Stimulated activated memory B cell treated with anti-CD40 and anti-IgM and Interleukin-4, amounts not matched to agents 10 μg/mL and 1 μg/mL and 100 μg/mL, for 72 hours (primary cell): ENCODE data around the gene UBASH3A.

Experiments used
- ATAC-seq: fragments of 150-1000 bp; cut with Tn5 transposase; 2 replicates; pipeline ENCODE4 v1.10.0; 2021
- H3K27ac Mint-ChIP-seq: one replicate; pipeline ENCODE4 v1.8.0; 2022; ENCODE audit warnings: mild to moderate bottlenecking, mixed read lengths
- H3K27me3 Mint-ChIP-seq: one replicate; pipeline ENCODE4 v1.8.0; 2022; ENCODE audit warnings: mixed read lengths
- H3K36me3 Mint-ChIP-seq: one replicate; pipeline ENCODE4 v1.8.0; 2022; ENCODE audit warnings: mixed read lengths
- H3K4me1 Mint-ChIP-seq: one replicate; pipeline ENCODE4 v1.8.0; 2022; ENCODE audit warnings: mixed read lengths
- H3K4me3 Mint-ChIP-seq: one replicate; pipeline ENCODE4 v1.8.0; 2022; ENCODE audit warnings: mild to moderate bottlenecking, moderate library complexity, mixed read lengths
- H3K9me3 Mint-ChIP-seq: one replicate; pipeline ENCODE4 v1.8.0; 2022; ENCODE audit warnings: mixed read lengths

Gene UBASH3A, protein sequence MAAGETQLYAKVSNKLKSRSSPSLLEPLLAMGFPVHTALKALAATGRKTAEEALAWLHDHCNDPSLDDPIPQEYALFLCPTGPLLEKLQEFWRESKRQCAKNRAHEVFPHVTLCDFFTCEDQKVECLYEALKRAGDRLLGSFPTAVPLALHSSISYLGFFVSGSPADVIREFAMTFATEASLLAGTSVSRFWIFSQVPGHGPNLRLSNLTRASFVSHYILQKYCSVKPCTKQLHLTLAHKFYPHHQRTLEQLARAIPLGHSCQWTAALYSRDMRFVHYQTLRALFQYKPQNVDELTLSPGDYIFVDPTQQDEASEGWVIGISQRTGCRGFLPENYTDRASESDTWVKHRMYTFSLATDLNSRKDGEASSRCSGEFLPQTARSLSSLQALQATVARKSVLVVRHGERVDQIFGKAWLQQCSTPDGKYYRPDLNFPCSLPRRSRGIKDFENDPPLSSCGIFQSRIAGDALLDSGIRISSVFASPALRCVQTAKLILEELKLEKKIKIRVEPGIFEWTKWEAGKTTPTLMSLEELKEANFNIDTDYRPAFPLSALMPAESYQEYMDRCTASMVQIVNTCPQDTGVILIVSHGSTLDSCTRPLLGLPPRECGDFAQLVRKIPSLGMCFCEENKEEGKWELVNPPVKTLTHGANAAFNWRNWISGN

GRCh38 chr21:42403611-42404231, at the start of gene UBASH3A:
UBASH3A (plus strand) TSS chr21:42403902; CDS start chr21:42403946, 44 bp downstream.
- H3K9me3 Mint-ChIP-seq: peaks cover 9% of the 10 kb centered on the region
- no peak within 1 kb of the TSS for H3K27ac Mint-ChIP-seq
- H3K4me3 Mint-ChIP-seq: no peak within 1 kb of the TSS
- peaks cover 19% of the 10 kb centered on the region for H3K4me1 Mint-ChIP-seq
- H3K36me3 Mint-ChIP-seq: no peaks in the 10 kb centered on the region
- H3K27me3 Mint-ChIP-seq: peaks cover 9% of the 10 kb centered on the region
- no peak for ATAC-seq

- Mint-ChIP-seq H3K27me3 (peaks cover 70% of the 10 kb centered on the region), H3K4me1 (no peaks in the 10 kb centered on the region), H3K27ac (no peak overlapping the region), H3K9me3 (peaks cover 15% of the 10 kb centered on the region), H3K36me3 (no peaks in the 10 kb centered on the region), H3K4me3 (no peak overlapping the region)
- no peak for ATAC-seq
Observed at GRCh38 chr21:42356046-42356445, 47.7 kb upstream of the UBASH3A start.

GRCh38 chr21:42356650-42357049, 47.1 kb upstream of the UBASH3A start:
- H3K27me3 Mint-ChIP-seq: peaks cover 70% of the 10 kb centered on the region
- no peak overlapping the region for H3K27ac Mint-ChIP-seq
- no peaks in the 10 kb centered on the region for H3K36me3 Mint-ChIP-seq
- H3K4me1 Mint-ChIP-seq: no peaks in the 10 kb centered on the region
- peaks cover 15% of the 10 kb centered on the region for H3K9me3 Mint-ChIP-seq
- no peak for ATAC-seq
- no peak overlapping the region for H3K4me3 Mint-ChIP-seq

DNA sequence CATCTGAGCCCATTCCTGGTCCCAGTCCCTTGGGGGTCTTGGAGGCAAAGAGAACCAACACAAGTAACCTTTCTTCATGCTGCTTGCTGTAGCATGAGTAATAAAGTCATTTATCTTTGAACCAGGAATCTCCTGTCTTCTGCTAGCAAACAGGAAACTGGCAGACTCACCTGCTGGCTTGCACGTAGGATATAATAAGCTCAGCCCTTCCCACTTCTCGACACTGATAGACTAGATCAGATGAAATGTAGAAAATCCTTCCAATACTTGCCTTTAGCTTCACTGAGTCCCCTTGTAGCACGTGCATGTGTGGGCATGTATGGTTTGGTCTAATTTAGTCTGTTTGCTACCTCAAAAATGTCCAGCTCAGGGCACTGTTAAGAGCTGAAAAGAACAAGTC, 46.4 kb upstream of the UBASH3A start:
- H3K36me3 Mint-ChIP-seq: no peaks in the 10 kb centered on the region
- peaks cover 15% of the 10 kb centered on the region for H3K9me3 Mint-ChIP-seq
- H3K4me1 Mint-ChIP-seq: peaks cover 6% of the 10 kb centered on the region
- no peak overlapping the region for H3K4me3 Mint-ChIP-seq
- H3K27ac Mint-ChIP-seq: no peak overlapping the region
- ATAC-seq: no peak
- H3K27me3 Mint-ChIP-seq: peaks cover 70% of the 10 kb centered on the region

DNA sequence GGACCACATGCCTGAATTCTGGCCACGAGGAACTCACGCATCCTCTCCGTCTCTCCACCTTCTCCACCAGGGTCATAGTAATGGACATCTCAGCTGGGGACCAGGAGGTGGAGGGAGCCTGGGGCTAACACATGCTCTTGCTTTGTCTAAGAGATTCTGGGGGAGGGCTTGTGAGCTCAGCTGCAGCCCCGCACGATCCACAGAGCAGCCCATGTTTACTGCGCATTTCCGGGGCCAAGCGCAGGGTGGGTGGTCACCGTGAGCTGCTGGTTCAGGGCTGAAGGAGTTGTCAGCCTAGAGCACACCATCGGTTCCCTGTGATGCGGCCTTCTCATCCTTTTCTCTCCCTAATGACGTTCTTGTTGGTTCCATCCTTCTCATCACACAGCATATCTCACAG, 45.4 kb upstream of the UBASH3A start:
- ATAC-seq: no peak

DNA sequence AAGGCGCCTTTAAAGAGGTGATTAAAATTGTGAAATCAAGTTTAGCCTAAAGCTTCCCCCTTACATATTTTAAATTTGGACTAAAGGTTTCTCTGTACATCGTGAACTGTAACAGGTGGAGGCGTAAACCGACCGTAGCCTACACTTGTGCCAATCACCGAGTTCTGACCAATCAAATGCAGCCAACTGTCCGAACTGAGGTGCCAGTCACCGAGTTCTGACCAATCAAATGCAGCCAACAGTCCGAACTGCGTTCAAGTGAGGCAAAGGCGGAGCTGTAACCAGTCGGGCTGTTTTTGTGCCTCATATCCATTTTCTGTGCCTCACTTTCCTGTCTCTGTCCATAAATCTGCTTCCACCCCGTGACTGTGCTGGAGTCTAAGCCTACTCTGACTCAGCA, 44.8 kb upstream of the UBASH3A start:
- Mint-ChIP-seq H3K27ac (no peak overlapping the region), H3K36me3 (no peaks in the 10 kb centered on the region), H3K4me1 (peaks cover 9% of the 10 kb centered on the region), H3K4me3 (no peak overlapping the region), H3K9me3 (peaks cover 8% of the 10 kb centered on the region), H3K27me3 (peaks cover 68% of the 10 kb centered on the region)
- no peak for ATAC-seq

More for the DNA sequence above, 45.4 kb upstream of the UBASH3A start:
- peaks cover 68% of the 10 kb centered on the region for H3K27me3 Mint-ChIP-seq
- H3K36me3 Mint-ChIP-seq: no peaks in the 10 kb centered on the region
- peaks cover 9% of the 10 kb centered on the region for H3K4me1 Mint-ChIP-seq
- no peak overlapping the region for H3K27ac Mint-ChIP-seq
- no peak overlapping the region for H3K4me3 Mint-ChIP-seq
- peaks cover 14% of the 10 kb centered on the region for H3K9me3 Mint-ChIP-seq

DNA sequence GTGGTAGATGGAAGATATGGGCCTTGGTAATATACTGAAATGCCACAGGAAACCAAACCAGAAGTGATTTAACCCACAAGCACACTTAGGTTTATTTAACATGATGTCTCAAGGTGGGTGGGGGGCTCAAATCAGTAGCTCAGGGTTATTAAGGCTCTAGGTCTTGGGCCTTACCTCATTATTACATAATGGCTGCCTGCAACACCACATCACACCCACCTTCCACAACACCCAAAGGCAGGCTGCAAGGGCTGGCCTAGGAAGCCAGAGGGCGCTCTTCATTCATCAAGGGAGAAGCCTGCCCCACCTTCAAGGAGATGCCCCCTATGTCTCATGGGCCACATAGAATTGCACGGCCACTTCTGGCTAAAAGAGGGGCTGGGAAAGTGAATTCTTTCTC, 43.4 kb upstream of the UBASH3A start:
- Mint-ChIP-seq H3K4me3 (no peak overlapping the region), H3K27me3 (peaks cover 72% of the 10 kb centered on the region)

DNA sequence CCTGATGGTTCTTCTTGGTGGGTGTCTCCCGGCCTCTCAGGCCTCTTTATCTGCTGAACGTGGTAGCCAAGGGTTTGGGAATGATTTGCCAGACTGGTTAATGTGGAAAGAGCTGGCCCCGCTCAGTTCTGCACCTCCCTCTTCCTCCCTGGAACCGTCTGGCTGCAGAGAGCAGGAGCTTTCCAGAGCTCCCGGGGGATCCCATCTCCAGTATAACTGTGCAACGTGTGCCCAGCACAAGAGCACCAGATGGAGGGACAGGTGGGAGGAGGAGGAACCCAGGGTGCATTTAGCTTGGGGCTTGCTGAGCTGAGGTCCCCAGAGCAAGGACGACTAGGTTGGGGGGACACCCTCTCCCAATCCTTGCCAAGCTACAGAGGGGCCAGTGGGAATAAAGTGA, 42.4 kb upstream of the UBASH3A start:
- ATAC-seq: no peak
- Mint-ChIP-seq H3K4me1 (peaks cover 9% of the 10 kb centered on the region), H3K27ac (no peak overlapping the region), H3K9me3 (no peaks in the 10 kb centered on the region), H3K27me3 (peaks cover 81% of the 10 kb centered on the region), H3K4me3 (no peak overlapping the region), H3K36me3 (no peaks in the 10 kb centered on the region)

More for the DNA sequence above, 43.4 kb upstream of the UBASH3A start:
- Mint-ChIP-seq H3K36me3 (no peaks in the 10 kb centered on the region), H3K9me3 (no peaks in the 10 kb centered on the region), H3K4me1 (peaks cover 9% of the 10 kb centered on the region), H3K27ac (no peak overlapping the region)
- no peak for ATAC-seq

DNA sequence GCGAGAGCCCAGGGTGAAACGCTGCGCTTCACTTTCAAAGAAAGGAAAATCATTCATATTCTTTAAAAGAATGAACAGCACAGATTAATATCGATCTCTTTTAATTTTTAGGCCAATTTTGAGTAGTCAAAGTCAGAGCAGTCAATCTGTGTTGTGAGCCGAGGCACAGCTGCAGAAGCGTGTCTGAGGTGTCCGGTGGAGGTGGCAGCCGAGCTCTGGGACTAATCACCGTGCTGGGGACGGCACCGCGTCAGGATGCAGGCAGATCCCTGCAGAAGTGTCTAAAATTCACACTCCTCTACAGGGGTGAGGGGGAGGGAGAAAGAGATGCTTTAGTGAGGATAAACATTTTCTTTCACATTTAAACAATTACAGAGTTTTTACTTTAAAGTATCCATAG, 41.5 kb upstream of the UBASH3A start:
- H3K27ac Mint-ChIP-seq: no peak overlapping the region
- peaks cover 9% of the 10 kb centered on the region for H3K4me1 Mint-ChIP-seq
- H3K9me3 Mint-ChIP-seq: no peaks in the 10 kb centered on the region
- peaks cover 86% of the 10 kb centered on the region for H3K27me3 Mint-ChIP-seq
- H3K4me3 Mint-ChIP-seq: no peak overlapping the region
- H3K36me3 Mint-ChIP-seq: no peaks in the 10 kb centered on the region
- ATAC-seq: no peak

DNA sequence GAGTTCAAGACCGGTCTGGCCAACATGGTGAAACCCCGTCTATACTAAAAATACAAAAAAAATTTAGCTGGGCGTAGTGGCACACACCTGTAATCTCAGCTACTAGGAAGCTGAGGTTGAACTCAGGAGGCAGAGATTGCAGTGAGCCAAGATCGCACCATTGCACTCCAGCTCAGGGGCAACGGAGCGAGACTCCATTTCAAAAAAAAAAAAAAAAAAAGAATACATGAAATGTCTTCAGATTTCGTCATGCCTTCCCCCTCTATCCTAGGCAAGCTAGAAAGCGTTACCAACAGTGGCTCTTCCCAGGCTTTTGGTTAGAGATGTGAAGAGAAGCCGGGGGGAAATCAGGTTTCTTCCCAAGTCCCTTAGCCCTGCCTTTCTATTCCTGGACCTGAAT, 41.0 kb upstream of the UBASH3A start:
- Mint-ChIP-seq H3K9me3 (no peaks in the 10 kb centered on the region), H3K27ac (no peak overlapping the region), H3K4me3 (no peak overlapping the region), H3K27me3 (peaks cover 82% of the 10 kb centered on the region), H3K36me3 (no peaks in the 10 kb centered on the region), H3K4me1 (peaks cover 9% of the 10 kb centered on the region)
- no peak for ATAC-seq

DNA sequence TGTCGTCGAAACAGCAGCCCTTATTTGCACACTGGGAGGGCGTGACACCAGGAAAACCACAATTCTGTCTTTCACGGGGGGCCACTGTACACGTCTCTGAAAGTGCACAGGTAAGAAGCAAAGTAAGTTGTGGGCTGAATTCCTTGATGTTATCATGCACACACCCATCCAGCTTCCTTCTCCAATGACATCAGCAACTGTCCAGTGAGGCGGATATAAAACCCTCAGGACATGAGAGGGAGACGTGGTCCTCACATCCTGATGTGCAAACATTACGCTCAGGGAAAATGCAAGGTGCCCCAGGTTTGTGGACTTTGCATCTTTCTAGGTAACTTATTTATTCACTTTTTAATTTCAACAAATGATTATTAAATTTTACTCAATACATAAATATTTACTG, 40.4 kb upstream of the UBASH3A start:
- H3K4me3 Mint-ChIP-seq: no peak overlapping the region
- ATAC-seq: no peak
- H3K36me3 Mint-ChIP-seq: no peaks in the 10 kb centered on the region
- H3K27ac Mint-ChIP-seq: no peak overlapping the region
- peaks cover 76% of the 10 kb centered on the region for H3K27me3 Mint-ChIP-seq
- H3K9me3 Mint-ChIP-seq: no peaks in the 10 kb centered on the region
- peaks cover 9% of the 10 kb centered on the region for H3K4me1 Mint-ChIP-seq

DNA sequence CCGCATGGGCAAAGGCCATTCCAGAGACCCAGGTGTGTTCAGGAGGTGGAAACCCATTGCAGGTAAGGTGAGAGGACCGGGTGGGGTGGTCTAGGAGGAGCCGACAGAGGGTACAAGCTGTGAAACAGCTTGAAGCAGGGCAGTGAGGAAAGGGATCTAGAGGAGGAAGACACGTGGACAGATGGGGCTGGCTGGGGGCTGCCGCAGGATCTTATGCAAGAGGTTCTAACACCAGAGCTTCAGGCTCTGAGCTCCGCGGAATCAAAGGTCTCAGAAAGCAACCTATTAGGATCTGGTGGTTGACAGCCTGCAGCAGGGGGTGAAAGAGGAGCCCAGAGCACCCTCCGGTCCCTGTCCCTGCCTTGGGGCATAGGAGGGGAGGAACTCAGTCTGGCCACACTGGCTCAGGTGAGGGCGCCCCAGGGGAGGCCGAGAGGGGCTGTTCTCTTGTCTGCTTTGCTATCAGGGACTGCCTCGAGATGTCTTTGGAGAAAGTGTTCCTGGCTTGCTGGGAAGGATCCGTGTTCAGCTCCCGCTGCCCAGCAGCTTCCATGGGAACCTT, 39.3 kb upstream of the UBASH3A start:
- Mint-ChIP-seq H3K27ac (no peak overlapping the region), H3K4me1 (peaks cover 9% of the 10 kb centered on the region), H3K36me3 (no peaks in the 10 kb centered on the region), H3K4me3 (no peak overlapping the region), H3K27me3 (peaks cover 65% of the 10 kb centered on the region), H3K9me3 (no peaks in the 10 kb centered on the region)
- ATAC-seq: no peak

DNA sequence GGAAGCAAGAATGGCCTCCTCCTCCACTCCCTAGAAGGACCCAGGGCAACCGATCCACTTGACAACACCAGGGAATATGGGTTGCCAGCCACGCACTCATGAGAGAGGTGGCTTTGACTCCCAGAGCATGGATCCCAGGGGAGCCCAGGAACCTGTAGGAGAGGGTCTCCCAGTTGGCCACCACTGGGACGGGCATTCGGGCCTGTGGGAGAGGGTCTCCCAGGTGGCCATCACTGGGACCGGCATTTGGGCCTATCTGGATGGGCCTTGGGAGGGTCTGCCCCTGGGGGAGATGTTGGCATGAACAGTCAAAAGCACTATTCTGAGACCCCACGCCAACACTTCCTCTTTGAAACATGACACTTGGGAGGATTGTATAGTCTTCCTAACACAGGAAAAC, 37.9 kb upstream of the UBASH3A start:
- Mint-ChIP-seq H3K27me3 (peaks cover 66% of the 10 kb centered on the region), H3K36me3 (no peaks in the 10 kb centered on the region), H3K9me3 (no peaks in the 10 kb centered on the region), H3K4me3 (no peak overlapping the region), H3K4me1 (peaks cover 9% of the 10 kb centered on the region), H3K27ac (no peak overlapping the region)
- no peak for ATAC-seq

- Mint-ChIP-seq H3K27ac (no peak within 1 kb of the TSS), H3K36me3 (no peaks in the 10 kb centered on the region), H3K9me3 (no peaks in the 10 kb centered on the region), H3K27me3 (peaks cover 66% of the 10 kb centered on the region), H3K4me1 (peaks cover 9% of the 10 kb centered on the region), H3K4me3 (no peak within 1 kb of the TSS)
- no peak for ATAC-seq
Observed at GRCh38 chr21:42366292-42367010, 37.3 kb upstream of the UBASH3A start, which contains the start of gene TFF1. TFF1 (minus strand) TSS chr21:42366535; CDS start chr21:42366495, 40 bp downstream.
